ENCODE data around the gene RNF169.

Gene RNF169

GRCh38 chr11:74837191-74837590, 88.5 kb downstream of the RNF169 start:
- H3K4me3 ChIP-seq (ENCODE audit: low read depth in 1 of 2, low read length in 2 of 2), result no peak overlapping the region
- no peak for TF ChIP-seq CTCF (IDR thresholded peaks at IDR 0.05; ENCODE audit: borderline replicate concordance, extremely low read depth, low read length, poor library complexity, severe bottlenecking)
- TF ChIP-seq EZH2 (IDR thresholded peaks at IDR 0.05; ENCODE audit: borderline replicate concordance, low read depth, low read length, severe bottlenecking), result no peak
- no peak overlapping the region for H3K27ac ChIP-seq (ENCODE audit: low read length)
- H3K4me2 ChIP-seq (ENCODE audit: insufficient read depth, low read length), result no peak overlapping the region
- no peaks in the 10 kb centered on the region for H3K79me2 ChIP-seq (ENCODE audit: insufficient read depth, low read length)
- no peaks in the 10 kb centered on the region for H3K27me3 ChIP-seq (ENCODE audit: insufficient read depth, low read length, poor library complexity)
- no peak for ATAC-seq (ENCODE audit: insufficient read depth, low read depth)
- no peaks in the 10 kb centered on the region for H3K4me1 ChIP-seq (ENCODE audit: insufficient read depth, low read length)
- H4K20me1 ChIP-seq (ENCODE audit: insufficient read depth, low read length), result no peaks in the 10 kb centered on the region
- no peaks in the 10 kb centered on the region for H3K9me3 ChIP-seq (ENCODE audit: insufficient read depth, low read length, severe bottlenecking)
- peaks cover 88% of the 10 kb centered on the region for H3K36me3 ChIP-seq (ENCODE audit: insufficient read depth, low read length)
- H2AFZ ChIP-seq (ENCODE audit: low read depth, low read length), result no peak overlapping the region
- no peak for DNase-seq
- no peak overlapping the region for H3K9ac ChIP-seq (ENCODE audit: low read depth, low read length)

GRCh38 chr11:74838188-74838587, 89.5 kb downstream of the RNF169 start:
- H3K79me2 ChIP-seq (ENCODE audit: insufficient read depth, low read length), result no peaks in the 10 kb centered on the region
- no peak overlapping the region for H3K27ac ChIP-seq (ENCODE audit: low read length)
- no peak overlapping the region for H3K4me3 ChIP-seq (ENCODE audit: low read depth in 1 of 2, low read length in 2 of 2)
- no peak overlapping the region for H3K4me2 ChIP-seq (ENCODE audit: insufficient read depth, low read length)
- H3K36me3 ChIP-seq (ENCODE audit: insufficient read depth, low read length), result peaks cover 93% of the 10 kb centered on the region
- H3K4me1 ChIP-seq (ENCODE audit: insufficient read depth, low read length), result no peaks in the 10 kb centered on the region
- no peak overlapping the region for H2AFZ ChIP-seq (ENCODE audit: low read depth, low read length)
- DNase-seq (no peak), ATAC-seq (ENCODE audit: insufficient read depth, low read depth) (no peak)
- no peaks in the 10 kb centered on the region for H3K9me3 ChIP-seq (ENCODE audit: insufficient read depth, low read length, severe bottlenecking)
- no peak for TF ChIP-seq EZH2 (IDR thresholded peaks at IDR 0.05; ENCODE audit: borderline replicate concordance, low read depth, low read length, severe bottlenecking)
- TF ChIP-seq CTCF (IDR thresholded peaks at IDR 0.05; ENCODE audit: borderline replicate concordance, extremely low read depth, low read length, poor library complexity, severe bottlenecking), result no peak
- H3K9ac ChIP-seq (ENCODE audit: low read depth, low read length), result no peak overlapping the region
- no peaks in the 10 kb centered on the region for H3K27me3 ChIP-seq (ENCODE audit: insufficient read depth, low read length, poor library complexity)
- H4K20me1 ChIP-seq (ENCODE audit: insufficient read depth, low read length), result no peaks in the 10 kb centered on the region

GRCh38 chr11:74839446-74839845, 90.8 kb downstream of the RNF169 start:
- H3K27me3 ChIP-seq (ENCODE audit: insufficient read depth, low read length, poor library complexity), result no peaks in the 10 kb centered on the region
- H3K27ac ChIP-seq (ENCODE audit: low read length), result no peak overlapping the region
- DNase-seq, result no peak
- H3K4me2 ChIP-seq (ENCODE audit: insufficient read depth, low read length), result no peak overlapping the region
- no peak overlapping the region for H3K9ac ChIP-seq (ENCODE audit: low read depth, low read length)
- no peaks in the 10 kb centered on the region for H3K4me1 ChIP-seq (ENCODE audit: insufficient read depth, low read length)
- TF ChIP-seq CTCF (IDR thresholded peaks at IDR 0.05; ENCODE audit: borderline replicate concordance, extremely low read depth, low read length, poor library complexity, severe bottlenecking), result no peak
- TF ChIP-seq EZH2 (IDR thresholded peaks at IDR 0.05; ENCODE audit: borderline replicate concordance, low read depth, low read length, severe bottlenecking), result no peak
- H2AFZ ChIP-seq (ENCODE audit: low read depth, low read length), result no peak overlapping the region
- no peaks in the 10 kb centered on the region for H4K20me1 ChIP-seq (ENCODE audit: insufficient read depth, low read length)
- no peaks in the 10 kb centered on the region for H3K79me2 ChIP-seq (ENCODE audit: insufficient read depth, low read length)
- H3K36me3 ChIP-seq (ENCODE audit: insufficient read depth, low read length), result peaks cover 93% of the 10 kb centered on the region
- no peak overlapping the region for H3K4me3 ChIP-seq (ENCODE audit: low read depth in 1 of 2, low read length in 2 of 2)
- no peak for ATAC-seq (ENCODE audit: insufficient read depth, low read depth)
- no peaks in the 10 kb centered on the region for H3K9me3 ChIP-seq (ENCODE audit: insufficient read depth, low read length, severe bottlenecking)

GRCh38 chr11:74839971-74840370, 91.3 kb downstream of the RNF169 start:
- no peak overlapping the region for H3K9ac ChIP-seq (ENCODE audit: low read depth, low read length)
- no peaks in the 10 kb centered on the region for H4K20me1 ChIP-seq (ENCODE audit: insufficient read depth, low read length)
- H3K4me2 ChIP-seq (ENCODE audit: insufficient read depth, low read length), result no peak overlapping the region
- H3K9me3 ChIP-seq (ENCODE audit: insufficient read depth, low read length, severe bottlenecking), result no peaks in the 10 kb centered on the region
- no peaks in the 10 kb centered on the region for H3K4me1 ChIP-seq (ENCODE audit: insufficient read depth, low read length)
- H3K79me2 ChIP-seq (ENCODE audit: insufficient read depth, low read length), result no peaks in the 10 kb centered on the region
- H3K27ac ChIP-seq (ENCODE audit: low read length), result no peak overlapping the region
- ATAC-seq (ENCODE audit: insufficient read depth, low read depth) (no peak), DNase-seq (no peak)
- no peak overlapping the region for H3K4me3 ChIP-seq (ENCODE audit: low read depth in 1 of 2, low read length in 2 of 2)
- peaks cover 93% of the 10 kb centered on the region for H3K36me3 ChIP-seq (ENCODE audit: insufficient read depth, low read length)
- H2AFZ ChIP-seq (ENCODE audit: low read depth, low read length), result no peak overlapping the region
- H3K27me3 ChIP-seq (ENCODE audit: insufficient read depth, low read length, poor library complexity), result no peaks in the 10 kb centered on the region
- TF ChIP-seq EZH2 (IDR thresholded peaks at IDR 0.05; ENCODE audit: borderline replicate concordance, low read depth, low read length, severe bottlenecking), result no peak
- no peak for TF ChIP-seq CTCF (IDR thresholded peaks at IDR 0.05; ENCODE audit: borderline replicate concordance, extremely low read depth, low read length, poor library complexity, severe bottlenecking)

Data from DND-41 (cell line).